ENCODE results near the gene PTGDR2.

Gene PTGDR2

DNA sequence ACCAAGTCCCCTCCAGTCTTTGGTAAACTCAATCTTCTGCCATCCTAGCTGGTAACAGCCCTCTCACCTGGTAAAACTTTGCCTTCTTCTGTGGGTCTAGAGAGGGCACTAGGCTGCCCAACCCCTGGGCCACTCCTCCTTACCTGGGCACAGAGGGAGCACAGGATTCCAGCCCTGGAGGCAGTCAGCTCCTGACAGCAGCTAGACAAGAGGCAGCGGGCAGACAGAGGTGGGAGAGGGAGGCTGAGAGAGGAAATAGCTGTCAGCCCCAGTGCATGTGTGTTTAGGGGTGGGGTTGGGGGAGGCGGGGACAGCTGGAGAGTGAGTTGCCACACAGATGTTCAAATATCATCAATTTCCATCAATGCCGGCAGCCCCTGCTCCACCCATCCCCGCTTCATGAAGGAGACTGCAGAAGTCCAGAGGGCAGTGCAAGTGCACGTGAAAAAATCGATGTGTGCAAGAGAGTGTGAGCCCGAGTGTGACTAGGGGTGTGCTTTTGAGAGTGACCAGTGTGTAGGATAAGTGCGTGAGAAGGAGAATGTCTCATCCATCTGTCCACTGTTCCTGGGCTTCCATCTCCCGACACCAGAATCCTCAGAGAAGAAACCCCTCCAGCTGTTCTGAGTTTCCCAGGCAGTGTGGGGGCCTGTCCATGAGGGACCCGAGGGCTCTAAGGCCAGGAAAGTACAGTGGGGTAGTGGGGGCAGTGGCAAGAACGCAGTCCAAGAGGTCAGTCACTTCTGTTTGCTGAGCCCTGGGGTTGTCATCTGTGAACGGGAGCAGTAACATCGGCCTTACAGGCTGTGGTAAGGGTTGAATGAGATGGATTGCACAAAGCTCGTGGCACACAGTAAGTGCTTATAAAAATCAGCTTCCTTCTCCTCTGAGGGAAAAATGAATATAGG is at the start of gene PTGDR2:
TSS of gene PTGDR2 (minus strand) at position 225 of the 908 bp plus-strand sequence. CDS start 2,228 bp downstream, outside the sequence.
- peaks cover 2% of the 10 kb centered on the region for H3K36me3 ChIP-seq (ENCODE audit: control insufficient read depth, insufficient read depth, low read length)
- no peaks in the 10 kb centered on the region for H3K27me3 ChIP-seq (ENCODE audit: control insufficient read depth, insufficient read depth, low read length)
- H3K27ac ChIP-seq (ENCODE audit: low read depth, low read length), result no peak within 1 kb of the TSS
- H3K4me1 ChIP-seq (ENCODE audit: control insufficient read depth, insufficient read depth, low read length), result no peaks in the 10 kb centered on the region
- H3K9ac ChIP-seq (ENCODE audit: low read length), result no peak within 1 kb of the TSS
- peak within 1 kb of the TSS; percentile 12 for H3K4me3 ChIP-seq (ENCODE audit: low read length)

- H3K9ac ChIP-seq (ENCODE audit: low read length), result no peak overlapping the region
- H3K4me1 ChIP-seq (ENCODE audit: control insufficient read depth, insufficient read depth, low read length), result peaks cover 8% of the 10 kb centered on the region
- peaks cover 20% of the 10 kb centered on the region for H3K36me3 ChIP-seq (ENCODE audit: control insufficient read depth, insufficient read depth, low read length)
- peak overlapping the region; percentile 77 for H3K4me3 ChIP-seq (ENCODE audit: low read length)
- H3K27ac ChIP-seq (ENCODE audit: low read depth, low read length), result no peak overlapping the region
- no peaks in the 10 kb centered on the region for H3K27me3 ChIP-seq (ENCODE audit: control insufficient read depth, insufficient read depth, low read length)
These were observed 49.3 kb upstream of the PTGDR2 start for GRCh38 chr11:60905047-60905446.

DNA sequence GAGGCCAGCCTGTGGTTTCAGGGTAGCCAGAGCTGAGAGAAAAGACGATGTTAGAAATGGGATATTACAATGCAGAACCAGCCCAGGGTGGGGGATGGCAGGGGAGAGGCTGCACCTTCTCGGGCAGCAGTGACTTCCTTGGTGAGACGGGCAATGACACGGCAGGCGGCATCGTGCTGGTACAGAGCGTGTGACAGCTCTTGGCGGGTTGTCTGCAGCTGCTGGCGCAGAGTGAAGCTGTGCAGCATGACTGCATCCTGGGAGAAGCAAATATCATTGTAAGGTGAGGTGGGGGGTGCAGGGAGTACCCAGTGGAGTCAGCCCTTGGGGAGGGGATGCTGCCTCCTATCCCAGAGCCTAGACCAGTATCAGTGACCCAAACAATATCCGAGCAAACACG is 46.9 kb upstream of the PTGDR2 start:
- H3K36me3 ChIP-seq (ENCODE audit: control insufficient read depth, insufficient read depth, low read length), result peaks cover 37% of the 10 kb centered on the region
- no peak overlapping the region for H3K4me3 ChIP-seq (ENCODE audit: low read length)
- H3K27me3 ChIP-seq (ENCODE audit: control insufficient read depth, insufficient read depth, low read length), result no peaks in the 10 kb centered on the region
- peaks cover 8% of the 10 kb centered on the region for H3K4me1 ChIP-seq (ENCODE audit: control insufficient read depth, insufficient read depth, low read length)
- H3K9ac ChIP-seq (ENCODE audit: low read length), result no peak overlapping the region
- H3K27ac ChIP-seq (ENCODE audit: low read depth, low read length), result no peak overlapping the region

DNA sequence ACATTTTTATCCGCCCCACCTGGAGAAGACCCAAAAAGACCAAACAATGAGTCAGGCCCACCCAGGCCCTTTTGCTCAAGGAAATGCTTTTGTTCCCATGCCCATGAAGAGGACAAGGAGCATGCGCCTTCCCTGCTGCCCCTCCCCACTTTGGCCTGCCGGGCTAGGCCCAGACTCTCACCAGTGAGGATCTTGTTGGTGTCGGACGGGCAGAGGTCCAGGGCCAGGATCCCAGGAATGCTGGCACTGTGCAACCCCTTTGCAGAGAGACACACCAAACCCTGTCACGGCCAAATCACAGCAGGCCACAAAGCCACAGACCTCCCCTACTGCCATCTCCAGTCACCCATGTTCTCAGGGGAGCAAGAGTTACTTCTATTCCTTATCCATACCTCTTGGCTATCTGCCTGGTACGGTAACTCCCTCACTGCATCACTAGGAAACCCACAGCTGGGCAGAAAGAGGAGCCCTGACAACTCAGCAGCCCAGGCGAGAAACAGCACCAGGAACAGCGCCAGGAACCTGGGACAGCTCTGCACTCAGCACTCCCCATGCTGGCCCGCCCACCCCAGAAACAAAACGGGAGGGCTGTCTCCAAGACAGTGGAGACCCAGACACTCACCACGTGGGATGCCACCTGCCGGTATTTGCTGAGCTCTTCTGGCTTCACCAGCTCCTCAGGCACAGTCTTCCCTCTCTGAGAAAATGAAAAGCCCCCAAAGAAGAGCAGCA is 45.1 kb upstream of the PTGDR2 start:
- Histone ChIP-seq H3K9ac (ENCODE audit: low read length) (no peak overlapping the region), H3K36me3 (ENCODE audit: control insufficient read depth, insufficient read depth, low read length) (peaks cover 50% of the 10 kb centered on the region), H3K27ac (ENCODE audit: low read depth, low read length) (no peak overlapping the region)

GRCh38 chr11:60899977-60900376 is 44.2 kb upstream of the PTGDR2 start:
- H3K27me3 ChIP-seq (ENCODE audit: control insufficient read depth, insufficient read depth, low read length), result no peaks in the 10 kb centered on the region
- H3K9ac ChIP-seq (ENCODE audit: low read length), result no peak overlapping the region
- H3K27ac ChIP-seq (ENCODE audit: low read depth, low read length), result no peak overlapping the region
- peaks cover under 1% of the 10 kb centered on the region for H3K4me1 ChIP-seq (ENCODE audit: control insufficient read depth, insufficient read depth, low read length)
- peaks cover 50% of the 10 kb centered on the region for H3K36me3 ChIP-seq (ENCODE audit: control insufficient read depth, insufficient read depth, low read length)
- no peak overlapping the region for H3K4me3 ChIP-seq (ENCODE audit: low read length)

More for the DNA sequence above, 45.1 kb upstream of the PTGDR2 start:
- H3K4me1 ChIP-seq (ENCODE audit: control insufficient read depth, insufficient read depth, low read length), result peaks cover 8% of the 10 kb centered on the region
- H3K4me3 ChIP-seq (ENCODE audit: low read length), result no peak overlapping the region
- H3K27me3 ChIP-seq (ENCODE audit: control insufficient read depth, insufficient read depth, low read length), result no peaks in the 10 kb centered on the region

- peaks cover 50% of the 10 kb centered on the region for H3K36me3 ChIP-seq (ENCODE audit: control insufficient read depth, insufficient read depth, low read length)
- no peak overlapping the region for H3K27ac ChIP-seq (ENCODE audit: low read depth, low read length)
These were observed 43.5 kb upstream of the PTGDR2 start for GRCh38 chr11:60899046-60899936.

GRCh38 chr11:60897496-60897895 is 41.7 kb upstream of the PTGDR2 start:
- Histone ChIP-seq H3K27me3 (ENCODE audit: control insufficient read depth, insufficient read depth, low read length) (no peaks in the 10 kb centered on the region), H3K4me1 (ENCODE audit: control insufficient read depth, insufficient read depth, low read length) (no peaks in the 10 kb centered on the region), H3K36me3 (ENCODE audit: control insufficient read depth, insufficient read depth, low read length) (peaks cover 50% of the 10 kb centered on the region), H3K9ac (ENCODE audit: low read length) (no peak overlapping the region), H3K27ac (ENCODE audit: low read depth, low read length) (no peak overlapping the region), H3K4me3 (ENCODE audit: low read length) (no peak overlapping the region)

More at GRCh38 chr11:60899046-60899936, 43.5 kb upstream of the PTGDR2 start:
- Histone ChIP-seq H3K27me3 (ENCODE audit: control insufficient read depth, insufficient read depth, low read length) (no peaks in the 10 kb centered on the region), H3K4me1 (ENCODE audit: control insufficient read depth, insufficient read depth, low read length) (no peaks in the 10 kb centered on the region), H3K4me3 (ENCODE audit: low read length) (no peak overlapping the region), H3K9ac (ENCODE audit: low read length) (no peak overlapping the region)

DNA sequence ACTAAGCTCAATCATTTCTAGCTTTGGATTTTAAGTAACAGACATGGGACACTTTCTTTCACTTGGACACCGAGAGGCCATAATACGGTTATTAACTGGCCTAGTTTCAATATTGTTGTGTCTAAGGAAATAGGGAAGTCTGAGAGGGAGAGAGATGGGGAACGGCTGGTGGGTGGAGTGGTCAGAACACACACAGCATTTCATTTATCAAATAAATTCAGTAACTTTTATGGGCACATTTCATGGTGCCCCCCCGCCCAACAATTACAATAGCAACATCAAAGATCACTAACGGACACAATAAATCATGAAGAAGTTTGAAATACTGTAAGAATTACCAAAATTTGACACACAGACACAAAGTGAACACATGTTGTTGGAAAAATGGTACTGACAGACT is 39.9 kb upstream of the PTGDR2 start:
- no peaks in the 10 kb centered on the region for H3K4me1 ChIP-seq (ENCODE audit: control insufficient read depth, insufficient read depth, low read length)
- H3K9ac ChIP-seq (ENCODE audit: low read length), result no peak overlapping the region
- peaks cover 39% of the 10 kb centered on the region for H3K36me3 ChIP-seq (ENCODE audit: control insufficient read depth, insufficient read depth, low read length)
- H3K27me3 ChIP-seq (ENCODE audit: control insufficient read depth, insufficient read depth, low read length), result no peaks in the 10 kb centered on the region
- H3K4me3 ChIP-seq (ENCODE audit: low read length), result no peak overlapping the region
- no peak overlapping the region for H3K27ac ChIP-seq (ENCODE audit: low read depth, low read length)

DNA sequence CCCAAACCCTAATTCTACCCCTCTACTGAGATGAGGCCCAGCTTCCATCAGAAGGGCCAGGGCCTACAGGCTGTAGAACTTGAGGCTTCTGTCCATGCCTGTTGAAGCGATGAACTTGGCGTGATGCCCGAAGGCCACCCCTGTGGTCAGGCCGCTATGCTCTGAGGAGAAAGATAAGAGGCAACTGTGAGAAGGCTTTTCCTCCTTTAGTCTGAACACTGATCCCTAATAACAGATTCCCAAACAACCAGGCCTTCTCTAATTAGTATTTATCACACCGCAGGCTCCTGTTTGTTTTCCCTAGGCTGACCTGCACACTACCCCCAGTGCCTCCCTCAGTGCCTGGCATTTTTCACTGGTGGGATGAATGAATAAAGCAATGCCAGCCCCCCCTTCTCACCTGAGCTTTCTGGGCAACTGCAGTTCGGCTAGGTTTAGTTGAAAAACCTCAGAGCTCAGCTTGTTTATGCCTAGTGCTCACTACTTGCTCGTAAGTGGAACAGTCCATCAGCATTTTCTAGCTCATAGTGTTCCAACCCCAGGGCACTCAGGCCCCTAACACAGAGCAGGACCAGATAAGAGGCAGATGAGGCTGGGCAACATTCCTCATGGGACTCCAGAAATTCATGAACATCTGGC is 35.5 kb upstream of the PTGDR2 start:
- Histone ChIP-seq H3K27ac (ENCODE audit: low read depth, low read length) (no peak overlapping the region), H3K36me3 (ENCODE audit: control insufficient read depth, insufficient read depth, low read length) (peaks cover 4% of the 10 kb centered on the region), H3K27me3 (ENCODE audit: control insufficient read depth, insufficient read depth, low read length) (no peaks in the 10 kb centered on the region)

GRCh38 chr11:60890696-60891095 is 34.9 kb upstream of the PTGDR2 start:
- no peak overlapping the region for H3K27ac ChIP-seq (ENCODE audit: low read depth, low read length)
- no peaks in the 10 kb centered on the region for H3K4me1 ChIP-seq (ENCODE audit: control insufficient read depth, insufficient read depth, low read length)
- no peak overlapping the region for H3K9ac ChIP-seq (ENCODE audit: low read length)
- no peak overlapping the region for H3K4me3 ChIP-seq (ENCODE audit: low read length)
- H3K27me3 ChIP-seq (ENCODE audit: control insufficient read depth, insufficient read depth, low read length), result no peaks in the 10 kb centered on the region
- peaks cover 3% of the 10 kb centered on the region for H3K36me3 ChIP-seq (ENCODE audit: control insufficient read depth, insufficient read depth, low read length)

More for the DNA sequence above, 35.5 kb upstream of the PTGDR2 start:
- Histone ChIP-seq H3K4me3 (ENCODE audit: low read length) (no peak overlapping the region), H3K9ac (ENCODE audit: low read length) (no peak overlapping the region), H3K4me1 (ENCODE audit: control insufficient read depth, insufficient read depth, low read length) (no peaks in the 10 kb centered on the region)

- Histone ChIP-seq H3K4me3 (ENCODE audit: low read length) (no peak overlapping the region), H3K27me3 (ENCODE audit: control insufficient read depth, insufficient read depth, low read length) (no peaks in the 10 kb centered on the region), H3K4me1 (ENCODE audit: control insufficient read depth, insufficient read depth, low read length) (no peaks in the 10 kb centered on the region), H3K36me3 (ENCODE audit: control insufficient read depth, insufficient read depth, low read length) (peaks cover 3% of the 10 kb centered on the region), H3K27ac (ENCODE audit: low read depth, low read length) (no peak overlapping the region), H3K9ac (ENCODE audit: low read length) (no peak overlapping the region)
These were observed 34.1 kb upstream of the PTGDR2 start for GRCh38 chr11:60889869-60890311.

Measured in rectal smooth muscle tissue (tissue), 1 donor.